Epithelial cell of proximal tubule (primary cell): ENCODE data around the gene TMEM130. TPM values are rescaled to one million over a fixed set of nuclear protein-coding genes. Genes with fewer than 3 reads are reported as not detected.

Experiments used
- DNase-seq: peaks from one replicate; pipeline ENCODE4 v3.0.0-alpha.2; 2011; ENCODE audit warnings: low read depth
- H3K4me3 ChIP-seq: 2 replicates; pipeline ENCODE4 v1.5.1; 2011; ENCODE audit warnings: low read depth, mild to moderate bottlenecking, low read length
- total RNA-seq: library from RNA; depleted of rRNA; stranded (reverse); fragments of >200 nt; gene quantifications from 2 replicates; pipeline ENCODE4 v1.2.3, GENCODE V29; 2015
- TF ChIP-seq, protein P1 (sequence below): conservative IDR thresholded peaks from 2 replicates; pipeline ENCODE4 v1.5.1; 2012; ENCODE audit warnings: low read depth, mild to moderate bottlenecking, low read length

The TMEM130 gene
- total RNA-seq, 1 donor from 2014 or later: 2.4 TPM

DNA sequence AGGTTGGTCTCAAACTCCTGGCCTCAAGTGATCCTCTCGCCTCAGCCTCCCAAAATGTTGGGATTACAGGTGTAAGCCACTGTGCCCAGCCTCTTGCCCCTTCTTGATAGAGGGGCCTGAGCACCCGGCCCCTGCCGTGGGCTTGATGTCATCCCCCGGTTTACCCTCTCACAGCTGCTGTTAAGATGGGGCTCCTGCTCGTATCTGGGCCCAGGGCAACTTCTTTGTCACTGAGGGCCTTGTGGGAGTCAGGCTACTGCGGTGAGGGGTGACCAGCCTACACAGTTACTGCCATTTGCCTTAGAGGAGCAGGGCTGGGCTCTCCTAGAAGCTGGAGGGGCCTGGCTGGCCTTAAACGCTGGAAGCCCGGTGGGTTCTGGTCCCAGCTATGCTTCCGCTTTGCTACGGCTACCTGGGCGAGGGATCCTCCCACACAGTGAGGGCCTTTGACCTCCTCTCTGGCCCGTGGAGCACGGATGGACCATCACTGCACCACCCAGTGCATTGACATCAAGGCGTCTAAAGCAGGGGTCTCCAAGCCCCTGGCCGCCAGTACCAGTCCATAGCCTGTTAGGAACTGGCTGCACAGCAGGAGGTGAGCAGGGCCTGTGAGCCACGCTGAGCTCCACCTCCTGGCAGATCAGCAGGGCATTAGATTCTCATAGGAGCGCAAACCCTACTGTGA lies 1.1 kb upstream of the TMEM130 start:
- TF ChIP-seq, protein P1, sequence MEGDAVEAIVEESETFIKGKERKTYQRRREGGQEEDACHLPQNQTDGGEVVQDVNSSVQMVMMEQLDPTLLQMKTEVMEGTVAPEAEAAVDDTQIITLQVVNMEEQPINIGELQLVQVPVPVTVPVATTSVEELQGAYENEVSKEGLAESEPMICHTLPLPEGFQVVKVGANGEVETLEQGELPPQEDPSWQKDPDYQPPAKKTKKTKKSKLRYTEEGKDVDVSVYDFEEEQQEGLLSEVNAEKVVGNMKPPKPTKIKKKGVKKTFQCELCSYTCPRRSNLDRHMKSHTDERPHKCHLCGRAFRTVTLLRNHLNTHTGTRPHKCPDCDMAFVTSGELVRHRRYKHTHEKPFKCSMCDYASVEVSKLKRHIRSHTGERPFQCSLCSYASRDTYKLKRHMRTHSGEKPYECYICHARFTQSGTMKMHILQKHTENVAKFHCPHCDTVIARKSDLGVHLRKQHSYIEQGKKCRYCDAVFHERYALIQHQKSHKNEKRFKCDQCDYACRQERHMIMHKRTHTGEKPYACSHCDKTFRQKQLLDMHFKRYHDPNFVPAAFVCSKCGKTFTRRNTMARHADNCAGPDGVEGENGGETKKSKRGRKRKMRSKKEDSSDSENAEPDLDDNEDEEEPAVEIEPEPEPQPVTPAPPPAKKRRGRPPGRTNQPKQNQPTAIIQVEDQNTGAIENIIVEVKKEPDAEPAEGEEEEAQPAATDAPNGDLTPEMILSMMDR: no peak
- no peak overlapping the region for H3K4me3 ChIP-seq
- no peak for DNase-seq

- no peak for DNase-seq
Measured at GRCh38 chr7:98870121-98870651, 372 bp upstream of the TMEM130 start.

DNA sequence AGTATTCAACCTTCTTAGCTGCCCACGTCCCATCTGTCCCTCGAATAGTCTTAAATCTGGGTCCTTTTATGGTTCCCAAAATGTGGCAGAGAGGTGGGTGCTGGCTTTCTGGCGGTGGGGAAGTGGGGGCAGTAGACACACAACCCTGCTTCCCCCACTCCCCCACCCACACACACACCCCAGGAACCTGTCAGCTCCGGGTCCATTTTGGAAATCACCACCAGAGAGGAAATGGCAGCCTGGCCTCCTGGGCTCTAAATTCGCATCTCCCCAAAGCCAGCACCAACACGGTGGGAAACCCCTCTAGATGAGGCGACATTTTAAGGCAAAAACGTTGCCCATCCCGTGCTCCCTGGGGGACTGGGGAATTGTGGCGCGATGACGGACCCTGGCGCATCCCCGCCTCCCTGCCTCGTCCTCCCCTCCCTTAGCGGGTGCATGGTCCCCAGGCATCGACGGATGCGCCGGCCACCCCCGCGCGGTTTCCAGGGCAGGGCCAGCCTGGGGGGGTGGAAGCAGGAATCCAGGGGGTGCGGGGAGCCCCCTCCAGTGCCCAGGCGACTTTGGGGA lies 702 bp downstream of the TMEM130 start:
- TF ChIP-seq, protein P1: no peak
- peak overlapping the region; percentile 19 for H3K4me3 ChIP-seq
- no peak for DNase-seq

More at GRCh38 chr7:98870121-98870651, 372 bp upstream of the TMEM130 start:
- TF ChIP-seq, protein P1: no peak
- peak overlapping the region; percentile 21 for H3K4me3 ChIP-seq

DNA sequence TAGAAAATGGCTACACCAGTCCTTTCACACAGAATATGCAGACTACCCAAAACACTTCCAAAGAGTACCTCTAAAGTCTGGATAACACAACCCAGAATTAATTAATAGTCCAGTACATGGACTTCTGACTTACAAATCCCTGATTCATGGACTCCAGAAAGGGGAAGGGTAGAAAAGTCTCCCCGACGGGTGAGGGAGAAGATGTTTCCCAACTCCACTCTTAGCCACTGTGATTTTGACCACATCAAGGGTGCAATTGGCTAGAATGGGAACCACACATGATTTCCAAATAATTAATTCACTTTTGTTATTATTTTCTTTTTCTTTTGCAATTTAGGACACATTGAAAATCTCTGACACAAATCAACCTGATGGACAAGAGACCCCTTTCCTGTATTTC lies 1.4 kb downstream of the TMEM130 start:
- DNase-seq: no peak
- no peak overlapping the region for H3K4me3 ChIP-seq
- TF ChIP-seq, protein P1: no peak

- TF ChIP-seq, protein P1: no peak
- no peak overlapping the region for H3K4me3 ChIP-seq
- no peak for DNase-seq
Measured at GRCh38 chr7:98866765-98867164, 3.0 kb downstream of the TMEM130 start.

GRCh38 chr7:98866351-98866750 lies 3.5 kb downstream of the TMEM130 start:
- no peak for DNase-seq
- H3K4me3 ChIP-seq: no peak overlapping the region
- TF ChIP-seq, protein P1: no peak
